ENCODE data around the gene HOATZ.

GRCh38 chr11:111562692-111563389, 48.3 kb downstream of the HOATZ start:
- no peak for TF ChIP-seq CTCF (IDR thresholded peaks at IDR 0.05)
- no peak for TF ChIP-seq POLR2A (IDR thresholded peaks at IDR 0.05)
- no peak for TF ChIP-seq EP300 (IDR thresholded peaks at IDR 0.05)
- TF ChIP-seq POLR2AphosphoS5 (IDR thresholded peaks at IDR 0.05), result no peak
